HL-60/S4 treated with phorbol 12-myristate 13-acetate at 8.2 ng/mL for 4 days and 3 days (cell line): ENCODE results near the gene MRPS9.

Source experiments
- in situ Hi-C: fragments of 300-500 bp; cut with MboI; formaldehyde crosslinking; loops from 2 replicates; pipeline ENCODE4 v1.15.0; 2022; ENCODE audit warnings: low sequenced_read_pairs

The MRPS9 gene

DNA sequence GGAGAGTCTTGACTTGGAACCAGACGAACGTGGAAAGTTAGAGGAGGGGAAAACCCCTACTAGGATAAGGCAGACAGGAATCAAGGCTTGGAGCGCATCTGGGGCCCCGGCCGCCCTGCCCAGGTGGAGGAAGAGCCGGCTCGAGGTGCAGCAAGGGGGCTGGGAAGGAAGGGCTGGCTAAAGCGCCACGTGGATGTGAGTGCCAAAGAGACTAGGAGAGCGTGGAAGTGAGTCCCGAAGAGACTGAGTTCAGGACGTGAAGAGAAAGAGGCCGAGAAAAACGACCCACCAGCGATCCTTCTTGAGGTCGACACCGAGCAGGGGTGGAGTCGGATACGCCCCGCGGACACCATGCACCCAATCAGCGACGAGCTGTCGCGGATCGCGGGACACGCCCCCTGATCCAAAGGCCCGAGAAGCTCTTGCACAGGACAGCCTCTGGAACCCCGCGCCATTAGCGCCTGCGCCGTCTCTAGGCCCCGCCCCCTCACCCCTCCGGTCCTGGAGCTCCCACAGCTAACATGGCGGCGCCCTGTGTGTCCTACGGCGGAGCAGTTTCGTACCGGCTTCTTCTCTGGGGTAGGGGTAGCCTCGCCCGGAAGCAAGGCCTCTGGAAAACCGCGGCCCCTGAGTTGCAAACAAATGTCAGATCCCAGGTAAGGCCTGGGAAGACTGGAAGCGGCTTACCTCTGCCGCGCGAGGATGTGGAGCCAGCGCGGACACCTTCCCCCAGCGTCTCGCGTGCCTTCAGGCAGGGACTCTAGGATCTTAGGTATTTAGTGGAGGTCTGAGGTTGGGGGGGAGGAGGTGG is at the start of gene MRPS9:
TSS of gene MRPS9 (plus strand) at position 498 of the 811 bp plus-strand sequence. CDS start at position 522, 24 bp downstream.
- in situ Hi-C loops = no loop called here

DNA sequence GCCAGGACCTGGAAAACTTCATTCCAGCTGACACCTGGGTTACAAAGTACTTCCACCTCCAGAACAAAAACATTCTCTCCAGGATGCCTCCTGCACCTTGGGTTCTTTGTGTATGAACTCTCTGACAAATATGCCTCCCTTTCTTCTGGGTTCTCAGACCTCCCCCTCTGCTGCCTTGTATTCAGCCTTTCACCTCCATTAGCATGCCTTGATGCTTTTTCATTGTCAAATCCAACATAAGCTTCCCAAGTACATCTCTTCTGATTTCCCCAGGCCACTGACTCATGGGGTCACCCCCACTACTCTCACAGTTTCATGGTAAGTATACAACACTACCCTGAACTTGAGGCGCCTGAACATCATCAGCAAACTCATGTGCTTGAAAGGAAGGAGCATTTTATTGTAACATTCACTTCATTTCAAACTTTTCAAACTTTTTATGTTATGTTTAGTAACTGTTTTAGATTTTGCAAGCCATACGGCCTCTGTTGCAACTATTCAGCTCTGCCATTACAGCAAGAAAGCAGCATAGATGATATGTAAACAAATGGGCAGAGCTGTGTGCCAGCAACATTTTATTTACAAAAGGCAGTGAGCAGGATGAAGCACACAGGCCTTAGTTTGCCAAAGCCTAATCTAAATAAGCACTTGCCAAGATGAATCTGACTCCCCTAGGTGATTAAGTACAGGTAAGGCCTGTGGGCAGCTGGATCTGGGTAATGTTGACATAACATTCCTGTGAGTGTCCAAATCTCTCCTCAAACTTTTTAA is 32.5 kb upstream of the MRPS9 start:
- in situ Hi-C loops = no loop called here

DNA sequence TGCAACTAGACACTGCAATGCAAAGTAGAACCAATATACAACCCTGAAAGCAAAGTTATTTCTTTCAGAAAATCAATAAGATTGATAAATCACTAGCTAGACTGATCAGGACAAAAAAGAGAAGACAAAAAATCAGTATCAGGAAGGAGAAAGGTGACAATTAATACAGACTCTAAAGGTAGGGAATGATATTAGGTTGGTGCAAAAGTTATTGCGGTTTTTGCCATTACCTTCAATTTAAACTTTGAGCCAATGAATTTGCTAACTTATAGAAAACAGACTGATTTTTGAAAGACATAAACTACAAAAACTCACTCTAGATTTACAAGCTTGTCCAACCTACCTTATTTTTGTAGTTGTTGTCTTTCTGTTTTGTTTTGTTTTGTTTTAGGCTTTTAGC is 30.5 kb upstream of the MRPS9 start:
- in situ Hi-C loops = no loop called here

DNA sequence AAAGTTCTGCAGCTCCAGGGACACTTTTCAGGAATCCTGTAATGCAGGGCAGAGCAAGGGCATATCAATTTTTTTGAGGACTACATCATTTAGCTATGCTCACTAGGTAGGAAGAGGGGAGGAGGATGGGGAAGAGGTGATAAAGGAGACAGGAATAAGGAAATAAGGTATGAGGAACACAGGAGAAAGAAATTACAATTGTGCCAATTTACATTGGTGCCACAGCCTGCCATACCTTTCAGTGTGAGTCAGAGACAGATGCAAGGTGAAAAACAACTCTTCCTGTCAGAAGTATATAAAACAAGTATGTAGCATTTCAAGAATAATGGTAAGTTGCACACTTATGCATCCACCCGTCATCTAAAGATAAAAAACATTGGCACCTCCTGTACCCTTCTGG is 5.4 kb upstream of the MRPS9 start:
- in situ Hi-C loops = no loop called here

DNA sequence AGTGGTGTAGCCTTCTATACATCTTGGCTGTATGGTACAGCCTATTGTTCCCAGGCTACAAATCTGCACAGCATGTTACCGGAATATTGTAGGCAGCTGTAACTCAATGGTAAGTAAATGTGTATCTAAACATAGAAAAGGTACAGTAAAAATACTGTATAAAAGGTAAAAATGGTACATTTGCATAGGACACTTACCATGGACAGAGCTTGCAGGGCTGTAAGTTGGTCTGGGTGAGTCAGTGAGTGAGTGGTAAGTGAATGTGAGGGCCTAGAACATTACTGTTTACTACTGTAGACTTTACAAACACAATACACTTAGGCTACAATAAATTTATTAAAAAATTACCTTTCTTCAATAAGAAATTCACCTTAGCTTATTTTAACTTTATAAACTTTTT is 3.7 kb upstream of the MRPS9 start:
- in situ Hi-C loops = no loop called here

DNA sequence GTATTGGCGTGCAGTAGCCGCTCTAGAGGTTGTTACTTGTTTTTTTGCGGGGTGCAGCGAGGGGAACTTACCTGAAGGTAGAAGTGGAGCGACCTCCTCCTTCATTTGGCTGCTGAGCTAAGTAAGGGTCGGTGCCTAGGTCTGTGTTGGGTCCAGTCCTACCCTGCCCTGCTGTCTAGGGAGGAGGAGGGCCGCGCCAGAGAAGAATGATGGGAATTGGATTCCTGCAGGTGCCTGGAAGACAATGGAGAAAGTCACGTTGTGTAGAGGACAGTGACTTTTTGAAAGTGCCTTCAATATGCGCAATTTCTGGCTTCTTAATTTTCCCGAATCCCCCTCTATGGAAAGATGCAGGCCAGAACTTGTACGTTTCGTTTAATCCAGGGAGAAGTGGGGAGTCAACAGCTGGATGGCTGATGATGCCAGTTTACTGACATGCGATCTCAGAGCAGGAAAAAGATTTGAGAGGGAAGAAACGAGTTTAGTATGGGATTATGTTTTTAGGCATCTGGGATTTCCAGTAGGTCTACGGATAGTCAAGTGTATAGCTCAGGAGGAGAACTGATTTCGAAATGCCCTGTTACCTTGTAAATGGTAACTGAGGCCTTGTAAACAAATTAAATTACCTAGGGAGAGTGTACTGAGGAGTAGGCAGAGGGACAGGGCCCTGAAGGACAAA is 653 bp downstream of the MRPS9 start:
- in situ Hi-C loops = no loop called here

DNA sequence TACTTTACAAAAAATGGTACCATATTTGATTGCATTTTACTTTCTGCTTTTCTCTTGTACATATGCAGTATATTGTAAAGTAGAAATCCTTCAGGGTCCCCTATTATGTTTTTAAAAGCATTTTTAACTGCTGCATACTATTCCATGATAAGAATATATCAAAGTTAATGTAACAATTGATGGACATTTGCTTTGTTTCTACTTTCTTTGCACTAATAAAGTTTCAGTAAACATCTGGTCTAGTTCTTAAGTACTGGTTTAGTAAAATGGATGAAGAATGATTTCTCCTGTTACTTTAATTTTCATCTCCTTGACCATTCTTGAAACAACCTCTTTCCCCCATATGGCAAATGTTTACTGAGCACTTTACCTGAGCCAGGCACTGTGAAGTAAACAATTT is 1.7 kb downstream of the MRPS9 start:
- in situ Hi-C loops = no loop called here

DNA sequence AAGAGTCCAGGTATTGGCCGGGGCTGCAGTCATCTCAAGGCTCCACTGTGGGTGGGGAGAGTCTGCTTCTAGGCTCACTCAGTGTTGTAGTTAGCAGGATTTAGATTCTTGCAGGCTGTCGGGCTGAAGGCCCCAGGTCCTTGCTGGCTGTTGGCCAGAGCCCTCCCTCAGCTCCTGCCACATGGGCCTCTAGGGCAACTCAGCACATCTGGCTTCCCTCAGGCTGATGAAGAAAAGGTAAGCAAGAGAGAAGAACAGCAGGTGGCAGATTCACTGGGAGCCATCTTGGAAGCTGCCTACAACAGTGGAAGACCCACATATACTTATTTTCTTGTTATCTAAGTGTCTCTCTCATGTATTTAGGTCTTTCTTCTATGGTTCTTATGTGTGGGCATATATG is 4.3 kb downstream of the MRPS9 start:
- in situ Hi-C loops = no loop called here

DNA sequence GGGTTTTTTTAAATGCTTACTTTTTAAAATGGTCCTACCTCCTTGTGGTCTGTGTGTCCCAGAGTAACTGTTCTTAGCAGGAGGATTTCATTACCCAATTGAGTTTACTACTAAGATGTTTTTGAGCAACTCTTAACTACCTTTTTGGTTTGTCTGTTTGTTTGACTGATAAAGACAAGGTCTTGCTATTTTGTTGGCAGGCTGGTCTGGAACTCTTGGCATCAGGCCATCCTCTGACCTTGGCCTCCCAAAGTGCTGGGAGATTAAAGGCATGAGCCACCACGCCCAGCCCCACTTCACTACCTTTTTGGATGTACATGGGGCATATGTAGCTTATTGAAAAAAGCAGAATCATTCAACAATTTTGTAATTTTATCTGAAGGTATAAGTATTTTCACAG is 14.9 kb downstream of the MRPS9 start:
- in situ Hi-C loops = no loop called here

DNA sequence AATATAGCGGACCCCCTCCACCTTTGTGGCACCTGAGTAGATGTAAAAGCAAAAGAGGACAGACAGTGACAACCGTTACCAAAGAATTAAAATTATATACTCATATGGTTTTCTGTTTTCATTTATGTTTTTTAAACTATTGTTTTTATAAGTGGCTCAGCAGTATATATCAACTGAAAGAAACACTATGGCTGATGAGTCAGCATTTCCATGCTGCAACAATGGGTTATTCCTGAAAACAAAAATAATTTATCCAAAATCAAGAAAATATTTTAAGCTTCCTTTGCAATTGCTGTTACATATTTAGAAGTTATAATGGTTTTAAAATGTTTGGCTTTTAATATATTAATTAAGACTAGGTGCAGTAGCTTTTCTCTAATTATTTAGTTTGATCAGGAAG is 17.7 kb downstream of the MRPS9 start:
- in situ Hi-C loops = no loop called here

DNA sequence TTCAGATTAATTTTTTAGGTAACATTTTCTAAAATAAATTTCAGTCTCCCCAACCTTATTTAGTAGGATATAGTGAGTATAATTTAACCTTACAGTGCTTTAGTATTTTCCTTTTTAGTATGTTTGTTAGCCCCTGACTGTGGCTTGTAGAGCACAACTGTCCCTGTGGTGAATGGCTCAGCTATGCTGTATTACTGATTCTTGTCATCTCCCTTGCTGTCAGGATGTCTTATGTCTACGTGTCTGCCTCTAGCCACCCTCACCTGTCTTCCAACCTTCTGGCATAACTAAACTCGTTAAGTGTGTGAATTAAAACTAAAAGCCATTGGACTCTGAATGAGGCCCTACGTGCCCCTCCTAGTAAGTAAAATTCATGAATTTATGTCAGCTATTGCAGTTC is 18.4 kb downstream of the MRPS9 start:
- in situ Hi-C loops = no loop called here

DNA sequence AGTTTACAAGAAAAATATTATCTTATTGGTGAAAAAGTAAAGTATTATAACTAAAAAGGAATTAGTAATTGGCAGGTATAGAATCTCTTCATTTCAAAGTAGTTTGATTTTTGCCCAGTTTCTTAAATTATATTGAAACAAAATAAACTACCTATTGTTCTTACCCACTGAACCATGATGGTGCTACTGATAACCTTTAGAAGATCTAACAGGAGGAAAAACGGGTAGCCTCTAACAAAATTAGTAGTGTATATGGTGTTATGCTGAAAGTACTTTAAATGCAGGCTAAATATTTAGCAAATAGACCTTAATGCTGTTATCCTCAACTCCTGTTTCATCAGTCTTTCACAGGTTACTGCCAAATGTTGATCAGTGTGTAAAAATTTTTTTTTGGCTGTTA is 19.1 kb downstream of the MRPS9 start:
- in situ Hi-C loops = no loop called here

DNA sequence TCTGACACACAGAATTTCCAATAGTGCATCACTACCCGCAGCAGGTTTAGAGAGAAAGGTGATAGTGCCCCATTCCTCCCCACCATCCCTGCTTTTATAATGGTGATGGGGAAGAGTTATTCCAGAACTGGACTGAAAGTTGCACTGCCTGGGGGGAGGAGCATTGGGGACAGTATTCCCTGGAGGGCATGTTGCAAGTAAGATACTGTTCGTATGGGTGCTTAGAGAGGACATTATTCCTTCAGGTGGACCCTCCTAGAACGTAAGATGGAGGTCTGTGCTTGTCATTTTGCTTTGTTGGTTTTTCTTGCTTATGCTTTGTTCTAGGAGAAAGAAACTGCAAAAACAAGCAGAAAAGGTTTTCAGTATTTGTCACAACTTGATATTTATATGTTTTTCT is 23.7 kb downstream of the MRPS9 start:
- in situ Hi-C loops = no loop called here

DNA sequence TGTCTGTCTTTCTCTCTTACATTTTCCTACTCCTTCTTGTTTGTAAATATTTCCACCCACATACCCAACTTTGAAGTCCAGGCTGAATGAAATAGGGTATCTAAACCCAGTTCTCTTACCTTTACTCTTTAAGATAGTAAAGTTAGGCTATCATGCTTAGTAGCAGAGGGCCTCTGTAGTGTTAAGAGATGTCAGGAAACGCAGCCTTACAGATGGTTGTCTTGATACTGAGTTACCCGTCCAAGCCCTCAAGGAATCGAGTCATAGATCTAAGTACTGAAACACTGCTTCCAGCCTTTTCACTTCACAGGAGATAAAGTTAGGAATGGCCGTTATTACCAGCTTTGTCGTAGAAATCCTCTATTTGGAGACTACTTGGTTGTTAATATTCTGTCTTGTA is 24.3 kb downstream of the MRPS9 start:
- in situ Hi-C loops = no loop called here

DNA sequence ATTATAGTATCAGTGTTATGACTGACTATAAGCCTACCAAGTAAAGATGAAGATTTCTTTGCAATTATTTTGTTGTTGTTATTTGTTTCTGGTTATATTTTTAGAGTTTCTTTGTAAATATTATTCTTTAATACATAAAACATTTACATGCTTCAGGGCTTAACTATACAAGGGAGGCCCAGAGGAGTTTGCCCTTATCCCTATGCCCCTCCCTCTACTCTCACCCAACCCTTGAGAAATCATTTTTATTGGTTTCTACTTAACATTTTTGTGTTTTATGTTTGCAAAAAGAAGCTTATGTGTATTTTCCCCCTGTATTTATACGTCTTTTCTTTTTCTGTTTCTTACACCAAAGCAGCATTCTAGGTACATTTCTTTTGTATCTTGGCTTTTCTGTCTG is 30.5 kb downstream of the MRPS9 start:
- in situ Hi-C loops = no loop called here

DNA sequence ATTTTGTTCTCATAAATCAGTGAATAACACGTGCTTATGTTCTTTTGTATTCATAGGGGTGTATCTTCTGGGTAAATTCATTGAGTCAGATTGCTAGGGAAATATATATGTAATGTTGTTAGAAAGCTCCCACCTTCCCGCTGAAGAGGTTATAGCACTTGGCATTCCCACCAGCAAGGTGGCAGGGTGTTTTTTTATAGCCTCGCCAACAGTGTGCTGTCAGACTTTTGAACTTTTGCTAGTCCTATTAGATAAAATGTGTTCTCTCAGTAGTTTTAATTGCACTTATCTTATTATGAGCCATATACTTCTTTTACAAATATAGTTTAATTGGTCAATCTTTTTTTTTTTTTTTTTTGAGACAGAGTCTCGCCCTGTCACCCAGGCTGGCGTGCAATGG is 31.0 kb downstream of the MRPS9 start:
- in situ Hi-C loops = no loop called here

DNA sequence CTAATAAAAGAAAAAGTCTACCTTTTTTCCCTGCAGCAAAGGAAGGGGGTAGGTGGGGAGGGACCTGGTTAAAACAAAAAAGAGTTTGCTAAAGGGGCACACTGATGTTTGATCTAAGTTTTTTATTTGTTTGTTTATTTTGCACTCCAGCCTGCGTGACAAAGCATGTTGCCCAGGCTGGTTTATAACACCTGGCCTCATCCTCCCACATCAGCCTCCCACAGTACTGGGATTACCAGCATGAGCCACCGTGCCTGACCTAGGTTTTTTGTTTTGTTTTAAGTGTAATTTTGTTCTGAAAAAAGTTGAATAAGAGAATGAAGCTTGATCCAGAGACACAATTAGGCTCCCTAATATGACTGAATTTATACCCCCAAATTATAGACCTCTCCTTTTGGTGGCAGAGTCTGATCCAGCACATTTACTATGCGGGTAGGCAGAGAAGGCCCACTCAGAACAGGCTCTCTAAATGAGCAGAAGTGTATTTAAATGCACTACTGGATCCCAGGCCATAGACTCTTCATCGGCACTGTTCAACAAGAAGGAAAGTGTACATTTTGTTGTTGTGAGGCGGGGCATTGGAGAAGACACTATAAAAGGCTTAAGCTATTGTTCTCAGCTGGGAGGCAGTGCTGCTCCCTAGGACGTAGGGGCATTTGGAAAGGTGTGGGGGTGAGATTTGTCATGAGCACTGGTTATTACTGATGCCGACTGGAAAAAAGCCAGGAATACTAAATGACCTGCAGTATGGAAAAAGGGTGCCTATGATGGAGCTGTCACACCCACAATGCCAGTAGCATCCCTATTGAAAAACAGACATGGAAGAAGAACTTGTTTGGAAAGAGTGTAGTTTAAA is 32.4 kb downstream of the MRPS9 start:
- in situ Hi-C loops = no loop called here

DNA sequence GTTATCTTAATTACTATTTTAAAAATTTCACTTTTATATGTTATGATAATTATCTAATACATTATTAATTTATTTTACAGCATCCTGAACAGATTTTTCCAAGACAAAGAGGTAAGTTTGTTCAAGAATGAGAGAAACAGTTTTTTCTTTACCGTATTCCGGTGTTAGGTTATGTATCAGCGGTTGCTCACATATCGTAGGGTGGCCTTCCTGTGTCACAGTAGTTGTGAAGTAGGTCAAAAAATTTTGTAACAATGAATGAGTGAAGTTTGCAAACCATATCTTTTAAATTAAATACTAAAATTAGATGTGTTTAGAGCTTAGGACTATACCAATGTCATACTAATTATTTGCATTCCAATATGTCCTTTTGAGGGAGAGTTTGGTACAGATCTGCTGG is 33.5 kb downstream of the MRPS9 start:
- in situ Hi-C loops = no loop called here

DNA sequence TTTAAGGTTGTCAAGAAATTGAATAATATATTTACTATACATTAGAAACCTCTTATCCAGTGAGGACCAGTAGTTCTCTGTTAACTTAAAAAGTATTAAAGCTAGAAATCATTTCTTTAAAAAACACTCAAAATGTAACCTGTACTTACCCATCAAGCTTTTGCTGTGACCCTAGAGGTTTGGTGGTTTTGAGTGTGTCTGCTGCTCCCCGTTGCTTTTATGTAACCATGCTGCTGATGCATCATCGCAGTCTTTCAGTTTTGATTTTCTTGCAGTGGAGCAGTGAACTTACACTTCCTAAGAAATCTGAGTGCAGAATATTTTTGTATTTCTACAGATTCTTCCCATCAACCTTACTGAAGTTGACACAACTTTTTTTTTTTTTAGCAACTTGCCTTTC is 34.2 kb downstream of the MRPS9 start:
- in situ Hi-C loops = no loop called here

DNA sequence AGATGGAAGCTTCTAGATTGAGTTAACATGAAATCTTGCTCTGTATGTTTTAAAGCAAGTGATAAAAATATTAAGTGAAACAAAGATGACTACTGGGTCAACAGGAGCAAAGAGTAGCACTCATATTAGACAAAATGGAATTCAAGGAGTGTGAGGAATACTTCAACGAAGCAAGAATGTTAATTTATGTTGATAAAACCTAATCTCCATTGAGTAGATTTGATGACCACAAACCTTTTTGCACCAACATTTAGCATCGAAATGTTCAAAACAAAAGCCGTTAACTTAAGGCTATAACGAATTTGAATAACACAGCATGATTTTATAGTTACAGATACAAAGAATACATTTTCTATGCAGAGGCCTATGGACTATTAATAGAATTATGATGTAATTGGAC is 35.7 kb downstream of the MRPS9 start:
- in situ Hi-C loops = no loop called here

DNA sequence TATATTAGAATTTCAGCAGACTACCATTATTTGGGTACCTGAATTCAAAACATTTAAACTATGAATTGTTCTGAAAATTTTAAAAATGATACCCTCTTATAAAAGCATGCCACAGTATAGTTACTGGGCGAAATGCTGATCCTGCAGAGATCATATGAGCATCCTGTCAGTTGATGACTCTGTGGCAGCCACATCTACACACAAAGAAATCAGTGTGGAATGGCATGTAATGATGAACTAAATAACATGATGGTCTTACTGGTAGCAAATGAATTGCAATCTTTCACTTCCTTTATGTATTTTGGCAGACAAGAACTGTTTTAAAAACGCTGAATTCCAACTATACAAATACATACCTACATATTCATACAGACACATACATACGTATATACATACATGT is 38.3 kb downstream of the MRPS9 start:
- in situ Hi-C loops = no loop called here
